ENCODE data around the gene CCDC120. TPM values are rescaled to one million over a fixed set of nuclear protein-coding genes. Genes with fewer than 3 reads are reported as not detected.

CCDC120 gene
- total RNA-seq, 1 experiment from 2014 or later: 14.5 TPM

GRCh38 chrX:49070988-49071387 is 12.2 kb downstream of the CCDC120 start:
- Histone ChIP-seq H3K9me3 (ENCODE audit: control insufficient read depth, low read depth, low read length) (no peaks in the 10 kb centered on the region), H3K18ac (ENCODE audit: insufficient read length, low read depth, low read length) (no peak overlapping the region), H2BK20ac (ENCODE audit: low read depth, low read length, poor library complexity, severe bottlenecking) (no peak overlapping the region), H3K79me2 (ENCODE audit: insufficient read depth, low read length) (0 out of 2 replicates have a peak, but pooled peaks cover 1% of the 10 kb centered on the region), H3K4ac (ENCODE audit: low read depth, low read length) (no peak overlapping the region), H3K14ac (ENCODE audit: insufficient read depth, low read length) (no peak overlapping the region), H3K23me2 (ENCODE audit: insufficient read length, low read depth, low read length, poor library complexity, severe bottlenecking) (peaks cover 6% of the 10 kb centered on the region), H3K23ac (ENCODE audit: insufficient read length, low read depth, low read length) (no peak overlapping the region), H4K5ac (ENCODE audit: insufficient read length, low read depth, low read length) (no peak overlapping the region), H4K8ac (replicated peaks; ENCODE audit: insufficient read length, low read depth, low read length) (no peak overlapping the region), H2BK5ac (ENCODE audit: insufficient read length, low read length) (no peak overlapping the region), H3K27ac (ENCODE audit: insufficient read length, low read depth, low read length) (no peak overlapping the region), H2AK5ac (ENCODE audit: insufficient read length, low read length) (no peak overlapping the region), H3K4me1 (ENCODE audit: insufficient read depth, low read length) (no peaks in the 10 kb centered on the region), H2BK15ac (ENCODE audit: low read depth, low read length) (no peak overlapping the region), H4K91ac (ENCODE audit: insufficient read length, low read depth, low read length) (no peak overlapping the region), H3K79me1 (ENCODE audit: insufficient read depth, low read depth, low read length, poor library complexity, severe bottlenecking) (no peaks in the 10 kb centered on the region), H3K9ac (ENCODE audit: extremely low read depth, insufficient read length, low read length) (no peak overlapping the region), H4K20me1 (ENCODE audit: control insufficient read depth, insufficient read depth, insufficient read length) (no peaks in the 10 kb centered on the region), H3K56ac (ENCODE audit: insufficient read length, low read depth, low read length) (no peak overlapping the region), H3T11ph (ENCODE audit: low read length) (no peak overlapping the region), H2AFZ (ENCODE audit: low read length) (no peak overlapping the region), H2BK120ac (ENCODE audit: low read depth, low read length, poor library complexity, severe bottlenecking) (no peak overlapping the region), H3K4me2 (ENCODE audit: insufficient read depth, insufficient read length, low read length) (no peak overlapping the region), H2BK12ac (ENCODE audit: insufficient read length, low read depth, low read length) (no peak overlapping the region), H3K27me3 (ENCODE audit: insufficient read depth, low read length) (no peaks in the 10 kb centered on the region)
- Mint-ChIP-seq H3K4me1 (peaks cover 5 to 12% of the 10 kb centered on the region in 2 experiments; a peak in 3 of 4 replicates), H3K4me3 (peak overlapping the region in 1 of 2 experiments; percentile 21; a peak in 1 of 5 replicates), H3K36me3 (ENCODE audit: insufficient read depth in 1 of 3, low read depth in 3 of 3) (peaks cover 10 to 51% (median 20%) of the 10 kb centered on the region in 3 experiments), H3K9me3 (peaks cover 71 to 79% of the 10 kb centered on the region in 2 experiments), H3K27ac (no peak overlapping the region), H3K27me3 (ENCODE audit: low read depth) (peaks cover 2% of the 10 kb centered on the region)
- TF ChIP-seq CTCF (conservative IDR thresholded peaks at IDR 0.05): no peak
- no peak for DNase-seq
- no CpG with 5 or more reads among the region's 4 CpGs for WGBS (ENCODE audit: extremely low coverage, insufficient read length, low lambda C conversion rate)

All from H9 (cell line).